HG02642 (cell line): Measurements from ENCODE around the gene MIOX.

Experiments
- ATAC-seq: cut with Tn5 transposase; IDR thresholded peaks from one replicate; pipeline ENCODE4 v1.9.1; 2021; ENCODE audit warnings: mild to moderate bottlenecking; ENCODE audit not compliant: unreplicated experiment, poor library complexity

The MIOX gene

DNA sequence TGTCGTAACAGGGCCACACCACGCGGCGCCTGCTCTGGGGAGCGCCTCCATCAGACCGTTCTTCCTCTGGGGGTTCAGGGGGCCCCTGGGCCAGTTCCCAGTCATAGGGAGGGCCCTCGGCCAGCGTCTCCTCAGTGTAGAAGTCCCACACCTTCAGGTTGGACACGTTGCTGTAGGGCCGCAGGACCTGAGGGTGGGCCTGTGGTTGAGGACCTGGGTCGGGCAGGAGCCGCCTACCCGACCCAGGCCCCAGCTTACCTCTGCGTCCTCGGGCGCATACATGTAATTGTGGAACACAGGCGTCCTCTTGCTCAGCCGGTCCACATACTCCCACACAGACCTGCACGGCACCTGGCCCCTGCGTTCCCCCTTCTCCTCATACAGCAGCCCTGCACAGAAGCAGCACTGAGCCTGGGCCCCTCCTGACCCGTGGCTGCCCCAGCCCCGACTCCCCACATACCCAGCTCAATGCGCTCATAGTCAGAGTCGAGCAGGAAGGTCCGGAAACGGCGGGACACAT lies 32.0 kb upstream of the MIOX start:
- ATAC-seq = no peak

DNA sequence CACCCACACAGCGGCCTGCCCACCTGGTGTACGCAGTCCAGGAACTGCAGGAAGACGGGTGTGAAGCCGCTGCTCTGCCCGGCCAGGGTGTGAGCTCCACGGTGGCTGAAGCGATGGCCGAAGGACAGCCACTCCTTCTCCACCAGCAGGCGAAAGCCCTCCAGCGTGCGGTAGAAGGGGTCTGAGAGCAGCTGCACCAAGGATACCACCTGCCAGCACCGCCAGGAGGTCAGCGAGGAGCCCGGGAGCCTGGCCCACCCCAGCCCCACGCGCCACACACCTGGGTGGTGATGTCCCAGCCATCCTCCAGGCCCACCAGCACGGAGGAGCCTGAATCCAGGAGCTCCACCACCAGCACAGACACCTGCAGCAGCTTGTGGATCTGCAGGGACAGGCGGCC lies 31.5 kb upstream of the MIOX start:
- no peak for ATAC-seq

DNA sequence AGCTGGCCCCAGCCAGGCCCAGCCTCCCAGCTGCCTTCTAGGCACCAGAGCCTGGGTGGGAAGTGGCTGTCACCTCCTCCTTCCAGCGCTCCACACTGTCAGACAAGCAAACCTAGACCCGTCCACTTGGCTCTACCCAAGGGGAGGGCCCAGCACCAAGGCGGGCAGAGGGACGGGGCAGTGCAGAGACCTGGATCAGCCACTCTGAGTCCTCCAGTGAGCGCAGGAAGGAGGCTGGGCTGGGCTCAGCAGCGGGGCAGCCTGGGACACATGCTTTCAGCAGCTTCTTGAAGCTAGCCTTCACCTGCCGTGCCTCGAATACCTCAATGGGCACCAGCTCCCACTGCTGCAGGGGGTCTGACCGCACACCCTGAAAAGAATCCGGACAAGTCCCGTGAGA lies 30.6 kb upstream of the MIOX start:
- ATAC-seq = no peak

DNA sequence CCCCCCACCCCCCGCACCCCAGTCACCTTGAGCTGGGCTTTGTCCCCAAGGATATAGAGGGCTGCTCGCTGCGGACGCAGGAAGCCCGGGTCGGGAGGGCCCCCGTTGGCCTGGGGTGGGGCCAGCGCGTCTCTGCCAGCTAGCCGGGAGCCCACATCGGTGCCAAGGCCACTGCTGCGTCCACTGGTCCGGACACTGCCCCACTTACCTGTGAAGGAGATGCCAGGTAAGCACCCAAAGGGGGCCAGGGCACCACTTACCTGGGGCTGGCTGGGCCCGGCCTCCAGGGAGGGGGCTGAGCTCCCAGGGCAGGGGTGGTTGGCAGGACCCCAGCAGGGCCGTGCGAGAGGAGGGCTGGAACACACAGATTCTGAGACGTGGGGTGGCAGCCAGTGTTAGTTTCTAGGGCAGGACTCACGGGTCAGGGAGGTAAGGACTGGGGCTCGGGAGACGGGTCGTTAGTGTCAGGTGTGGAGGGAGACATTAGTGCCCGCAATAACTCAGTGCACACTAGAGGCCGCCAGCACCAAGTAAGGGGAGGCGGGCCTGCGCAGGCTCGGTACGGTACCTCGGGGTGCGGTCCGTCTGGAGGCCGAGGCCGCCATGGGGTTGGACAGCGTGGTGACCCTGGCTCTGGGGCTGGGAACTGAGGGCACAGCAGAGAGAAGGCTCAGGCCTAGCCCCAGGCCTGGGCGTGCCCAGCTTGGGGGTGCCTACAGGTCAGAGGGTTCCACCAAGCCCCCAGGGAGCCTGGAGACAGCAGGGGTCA lies 30.0 kb upstream of the MIOX start:
- no peak for ATAC-seq

DNA sequence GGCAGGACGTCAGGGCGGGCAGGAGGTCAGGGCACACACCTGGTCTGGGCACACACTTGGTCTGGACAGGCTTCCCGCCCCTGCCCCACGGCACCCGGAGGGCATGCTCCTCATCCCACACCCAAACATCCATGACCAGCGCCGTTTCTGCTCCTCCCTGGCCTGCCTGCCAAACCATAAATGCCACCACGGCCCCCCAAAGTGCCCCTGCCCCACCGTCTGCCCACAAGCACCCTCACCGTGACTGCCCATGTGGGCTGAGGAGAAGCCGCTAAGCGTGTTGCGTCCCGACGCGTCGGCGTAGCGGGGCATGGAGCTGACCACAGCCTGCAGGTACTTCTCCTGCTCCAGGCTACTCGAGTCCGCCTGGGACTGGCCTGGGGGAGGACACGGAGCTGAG lies 27.6 kb upstream of the MIOX start:
- no peak for ATAC-seq

DNA sequence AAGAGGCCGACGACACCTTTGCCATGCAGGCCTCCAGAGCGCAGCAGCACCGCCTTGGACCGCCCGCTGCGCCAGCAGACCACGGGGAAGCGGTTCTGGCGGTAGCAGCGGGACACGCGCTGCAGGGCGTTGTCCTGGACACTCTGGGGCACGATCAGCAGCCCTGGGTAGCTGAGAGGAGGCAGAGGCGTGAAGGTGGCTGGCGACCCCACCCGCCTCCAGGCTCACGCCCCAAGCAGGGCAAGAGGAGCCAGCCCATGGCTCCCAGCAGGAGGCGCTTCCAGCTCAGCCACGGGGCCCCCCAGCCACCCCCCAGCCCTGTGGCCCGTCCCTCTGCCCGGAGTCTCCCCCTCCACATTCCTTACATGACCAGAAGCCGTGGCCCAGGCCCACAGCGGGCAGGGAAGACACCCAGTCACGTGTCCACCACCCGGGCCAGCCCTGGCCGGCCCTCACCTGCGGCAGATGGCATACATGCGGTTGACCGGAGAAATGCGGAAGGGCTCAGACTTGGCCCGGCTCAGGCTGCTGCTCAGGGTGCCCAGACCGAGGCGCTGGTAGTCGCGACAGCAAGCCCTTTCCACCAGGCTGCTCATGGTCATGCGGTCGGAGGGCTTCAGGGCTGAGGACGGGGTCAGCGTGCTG lies 27.0 kb upstream of the MIOX start:
- no peak for ATAC-seq

DNA sequence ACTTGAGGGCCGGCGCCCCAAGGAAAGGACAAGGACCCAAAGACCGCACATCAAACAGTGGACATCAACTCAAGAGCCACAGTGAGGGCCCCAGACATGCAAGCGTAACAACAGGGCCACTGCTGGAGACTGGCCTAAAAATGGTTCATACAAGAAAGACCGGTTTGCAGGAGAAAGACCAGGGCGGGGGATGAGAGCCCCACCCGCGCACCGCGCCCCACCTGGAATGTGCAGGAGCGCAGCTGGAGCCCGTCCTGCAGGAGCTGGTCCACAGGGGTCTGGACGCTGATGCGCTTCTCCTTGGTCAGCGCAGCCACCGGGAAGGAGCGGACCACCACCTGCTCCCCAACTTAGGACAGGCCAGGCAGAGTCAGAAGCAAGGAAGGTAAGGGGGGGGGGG lies 25.7 kb upstream of the MIOX start:
- no peak for ATAC-seq

DNA sequence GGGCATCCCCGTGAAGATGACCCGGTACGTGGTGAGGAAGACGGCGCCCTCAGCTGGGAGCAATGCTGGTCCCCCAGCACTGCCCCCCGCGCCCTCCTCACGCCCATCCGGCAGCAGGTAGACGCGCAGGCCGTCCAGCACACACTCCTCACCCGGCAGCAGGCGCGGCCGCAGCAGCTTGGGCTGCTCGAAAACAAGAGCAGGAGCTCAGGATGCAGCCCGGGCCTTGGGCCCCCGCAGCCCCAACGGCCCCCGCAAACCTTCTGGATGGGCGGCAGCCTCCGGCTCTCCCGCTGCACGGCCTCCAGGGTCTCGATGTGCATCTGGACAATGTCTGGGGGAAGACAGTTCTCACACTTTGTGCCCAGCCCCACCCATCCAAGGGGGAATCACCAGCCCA lies 25.1 kb upstream of the MIOX start:
- no peak for ATAC-seq

DNA sequence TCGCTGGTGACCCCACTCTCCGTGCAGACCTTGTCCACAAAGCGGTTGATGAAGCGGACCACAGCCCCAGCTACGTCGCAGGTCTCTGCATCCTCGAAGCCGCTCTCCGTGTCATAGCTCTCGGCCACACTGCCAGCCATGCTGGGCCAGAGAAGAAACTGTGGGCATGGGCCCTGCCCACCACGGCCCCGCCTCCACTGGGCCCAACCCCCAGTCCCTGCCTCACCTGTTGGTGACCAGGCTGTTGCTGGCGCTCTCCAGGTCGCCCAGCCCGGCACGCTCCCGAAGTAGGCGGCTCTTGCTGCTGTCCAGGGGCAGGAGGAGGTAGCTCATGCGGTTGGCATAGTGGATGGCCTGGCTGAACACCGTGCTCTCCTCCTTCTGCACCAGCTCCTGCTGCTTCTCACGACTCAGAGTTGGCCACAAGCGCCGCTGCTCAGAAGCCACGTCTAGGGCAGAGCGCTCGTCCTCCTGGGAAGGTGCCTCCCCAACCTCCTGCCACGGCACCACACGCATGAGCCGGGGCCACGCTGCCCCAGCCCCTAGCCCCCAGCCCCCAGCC lies 24.6 kb upstream of the MIOX start:
- no peak for ATAC-seq

DNA sequence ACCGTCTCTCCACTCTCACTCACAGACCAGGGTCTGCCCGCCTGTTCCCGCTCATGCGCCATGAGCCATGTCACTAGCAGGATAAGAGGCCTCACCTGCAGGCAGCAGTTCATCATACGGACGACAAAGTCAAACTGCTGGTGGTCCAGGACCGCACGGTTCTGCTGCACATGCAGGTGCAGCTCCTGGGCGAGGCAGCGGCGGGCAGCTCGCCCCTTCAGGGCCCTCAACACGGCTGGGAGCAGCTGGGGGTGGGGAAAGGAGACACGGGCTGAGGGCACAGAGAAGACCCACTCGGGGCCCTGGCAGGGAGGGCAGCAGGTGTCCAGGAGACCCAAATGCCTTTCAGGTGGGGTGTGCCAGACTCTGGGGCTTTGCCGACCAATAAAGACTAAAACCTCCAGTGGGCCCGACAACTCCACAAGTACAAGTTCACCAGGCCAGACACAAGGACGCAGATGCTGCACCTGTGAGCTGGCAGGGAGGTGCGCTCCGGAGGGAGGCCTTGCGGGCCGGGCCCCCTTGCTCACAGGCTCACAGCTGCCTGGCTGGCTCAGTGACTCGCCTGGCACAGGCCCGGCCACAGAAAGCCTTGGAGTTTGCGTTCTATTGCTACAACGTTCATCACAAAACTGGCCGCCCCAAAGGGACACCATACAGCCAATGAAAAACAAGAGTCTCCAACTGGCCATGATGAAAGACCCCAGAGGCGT lies 23.3 kb upstream of the MIOX start:
- ATAC-seq = no peak

DNA sequence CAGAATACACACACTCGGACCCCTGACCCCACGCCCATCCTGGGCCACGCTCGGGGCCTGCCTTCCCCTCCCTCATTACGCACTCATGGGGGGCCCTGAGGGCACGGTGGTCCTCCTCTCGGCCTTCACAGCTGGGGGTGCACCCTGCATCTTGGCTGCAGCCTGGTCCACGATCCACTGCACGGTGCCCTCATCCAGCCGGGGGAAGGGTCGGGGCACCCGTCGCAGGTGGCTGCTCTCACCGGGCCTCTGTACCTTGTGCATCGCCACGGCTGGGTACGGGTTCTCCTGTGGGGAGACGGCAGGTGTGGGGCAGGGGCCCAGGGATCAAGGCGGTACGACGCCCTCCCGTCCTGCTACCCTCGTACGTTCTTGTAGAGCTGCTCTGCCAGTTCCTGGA lies 22.2 kb upstream of the MIOX start:
- ATAC-seq = no peak

DNA sequence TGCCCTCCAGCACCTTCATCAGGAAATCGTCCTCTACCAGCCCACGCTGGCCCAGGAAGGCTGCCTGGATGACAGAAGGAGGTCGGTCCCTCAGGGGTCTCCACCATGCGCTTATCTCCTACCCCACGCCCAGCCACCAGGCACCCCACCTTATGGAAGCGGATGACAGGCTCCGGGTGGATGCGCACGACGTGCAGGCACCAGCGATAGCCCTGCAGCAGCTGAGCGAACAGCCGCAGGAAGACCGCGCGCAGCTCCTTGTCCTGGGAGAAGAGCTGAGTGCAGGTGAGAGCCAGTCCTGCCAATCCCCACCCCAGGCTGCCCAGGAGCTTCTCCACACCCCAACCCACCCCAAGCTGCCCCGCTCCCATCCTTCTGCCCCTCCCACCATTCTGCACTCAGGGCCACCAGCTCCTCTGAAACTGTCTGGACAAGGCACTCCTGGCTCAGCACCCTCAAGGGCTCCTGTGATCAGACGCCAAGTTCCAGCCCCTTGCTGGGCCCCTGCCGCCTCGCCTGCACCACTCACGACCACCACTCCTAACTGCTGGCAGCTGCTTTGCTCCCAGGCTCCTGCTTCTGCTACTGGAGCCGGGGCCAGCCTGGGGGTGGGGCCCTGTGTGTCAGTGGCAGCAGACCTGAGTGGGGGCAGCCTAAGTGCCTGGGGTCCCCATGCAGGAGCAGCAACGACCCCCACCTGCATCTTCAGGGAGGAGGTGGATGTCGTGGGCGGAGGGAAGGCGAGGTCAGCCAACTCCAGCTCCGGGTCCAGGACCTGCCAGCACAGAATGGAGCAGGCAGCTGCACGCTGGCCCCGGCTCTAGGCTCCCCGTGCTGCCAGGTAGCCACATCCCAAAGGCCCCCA lies 21.4 kb upstream of the MIOX start:
- no peak for ATAC-seq

DNA sequence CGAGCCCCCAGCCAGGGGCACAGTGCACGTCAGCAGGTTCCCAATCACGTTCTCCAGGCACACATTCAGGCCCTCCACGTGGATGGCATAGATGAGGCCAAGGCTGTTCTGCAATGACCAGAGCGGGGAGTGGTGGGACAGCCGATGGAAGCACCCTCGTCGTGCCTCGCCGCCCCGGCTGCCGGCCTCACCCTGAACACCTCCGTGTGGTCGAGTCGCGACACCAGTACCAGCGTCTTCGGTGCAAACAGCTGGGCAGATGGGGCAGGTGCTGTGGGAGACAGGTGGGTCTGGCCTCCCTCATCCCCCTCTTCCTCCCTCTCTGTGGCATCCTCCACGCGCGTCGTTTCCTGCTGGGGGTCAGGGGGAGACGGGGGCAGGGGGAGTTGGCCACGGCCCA lies 19.3 kb upstream of the MIOX start:
- ATAC-seq = no peak

DNA sequence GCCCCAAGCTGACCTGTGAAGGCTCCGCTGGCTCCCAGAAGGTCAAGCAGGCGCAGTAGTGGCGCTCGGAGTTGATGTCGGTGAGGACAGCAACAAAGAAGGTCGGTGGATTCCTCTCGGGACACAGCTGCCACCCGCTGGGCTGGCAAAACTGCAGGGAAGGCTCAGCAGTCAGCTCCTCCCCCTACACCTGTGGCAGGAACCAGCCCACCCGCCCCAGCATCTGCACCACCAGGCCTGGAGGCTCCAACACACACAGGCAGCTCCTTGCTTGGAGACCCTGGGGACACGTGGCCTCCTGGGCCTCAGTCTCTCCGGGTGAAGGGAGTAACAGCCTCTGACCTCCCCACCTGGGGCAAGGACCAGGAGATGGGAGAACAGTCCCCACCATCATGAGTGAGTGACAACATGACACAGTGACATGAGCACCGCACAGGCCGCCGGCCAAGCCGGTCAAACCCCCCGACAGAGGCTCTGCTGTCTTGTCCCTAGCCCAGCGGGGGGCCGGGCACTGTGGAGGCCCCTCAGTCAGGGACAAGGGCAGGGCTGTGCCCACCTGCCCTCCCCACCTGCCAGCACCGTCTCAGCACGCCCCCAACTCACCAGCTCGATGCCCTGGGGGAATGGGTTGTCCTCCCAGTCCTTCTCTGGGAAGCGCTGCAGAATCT lies 18.8 kb upstream of the MIOX start:
- no peak for ATAC-seq

DNA sequence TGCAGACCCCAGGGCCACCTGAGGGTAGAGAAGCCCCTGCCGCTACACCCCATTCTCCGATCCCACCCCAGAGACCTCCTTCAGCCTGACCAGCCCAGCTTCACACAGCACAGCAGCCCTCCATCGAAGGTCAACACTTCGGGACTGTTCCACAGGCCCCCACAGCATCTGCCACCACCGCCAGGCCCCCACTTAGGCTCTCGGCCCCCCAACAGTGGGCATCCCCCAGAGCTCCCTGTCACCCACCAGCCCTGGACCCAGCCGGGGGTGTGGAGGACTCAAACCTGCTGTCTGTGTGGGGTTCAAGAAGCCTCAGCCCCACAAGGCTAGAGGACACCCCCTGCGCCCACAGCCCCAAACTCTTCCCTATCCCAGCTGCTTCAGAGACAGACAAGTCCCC lies 18.0 kb upstream of the MIOX start:
- no peak for ATAC-seq

DNA sequence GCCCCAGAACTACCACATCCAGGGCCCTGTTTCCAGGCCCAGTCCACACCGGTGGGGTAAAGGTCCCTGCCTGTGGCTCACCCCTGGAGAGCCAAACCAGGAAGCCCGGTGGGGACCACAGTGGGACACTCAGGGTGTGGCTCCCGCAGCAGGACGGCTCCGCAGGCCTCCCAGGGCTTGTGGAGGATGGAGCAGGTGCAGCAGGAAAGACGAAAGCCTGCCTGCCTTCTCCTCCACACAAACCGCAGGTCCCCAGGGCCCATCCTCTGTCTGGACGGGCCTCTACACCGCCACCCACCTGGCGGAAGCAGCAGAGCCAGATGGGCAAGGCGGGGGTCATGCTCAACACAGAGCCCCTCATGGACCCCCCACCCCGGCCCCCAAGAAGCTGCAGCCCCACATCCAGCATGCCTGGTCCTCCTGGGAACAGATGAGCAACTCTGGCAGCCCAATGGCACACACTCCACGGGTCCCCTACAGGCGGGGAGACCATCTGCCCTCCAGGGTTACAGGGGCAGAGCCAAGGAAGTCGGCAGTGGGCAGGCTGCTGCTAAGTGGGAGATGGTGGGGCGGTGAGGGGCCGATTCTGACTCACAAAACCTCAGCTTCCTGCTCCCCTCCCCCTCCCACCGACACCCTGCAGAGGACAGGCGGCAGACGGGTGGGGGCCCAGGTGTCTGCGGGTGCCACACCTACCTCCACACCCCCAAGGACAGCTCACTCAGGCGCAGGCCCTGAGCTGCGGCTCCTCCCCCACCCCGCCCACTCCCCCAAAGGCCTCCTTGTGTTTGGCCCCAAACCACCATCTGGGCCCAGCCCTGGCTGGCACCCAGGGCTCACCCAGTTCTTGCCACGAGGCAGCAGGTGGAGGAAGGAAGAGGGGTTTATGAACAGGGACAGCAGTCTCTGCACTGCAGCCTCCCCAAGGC lies 17.0 kb upstream of the MIOX start:
- ATAC-seq = peak; percentile 55

DNA sequence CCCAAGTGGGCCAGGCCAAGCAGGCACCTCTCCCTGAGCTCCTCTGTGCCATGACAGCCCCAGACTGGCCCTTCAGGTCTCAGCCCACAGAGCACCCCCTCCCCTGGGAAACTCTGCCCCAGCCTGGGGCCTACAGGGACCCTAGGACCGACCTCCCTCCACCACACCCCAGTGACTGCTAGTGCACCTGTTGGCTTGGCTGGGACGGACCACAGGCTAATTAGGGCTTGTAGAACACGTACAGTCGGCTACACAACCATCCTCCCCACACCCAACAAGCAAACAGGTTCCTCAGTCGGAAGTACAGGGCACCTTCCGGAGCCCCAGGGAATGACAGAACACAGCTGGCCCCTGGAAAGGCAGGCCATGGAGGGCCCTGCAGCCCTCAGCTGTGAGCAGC lies 16.2 kb upstream of the MIOX start:
- ATAC-seq = no peak

DNA sequence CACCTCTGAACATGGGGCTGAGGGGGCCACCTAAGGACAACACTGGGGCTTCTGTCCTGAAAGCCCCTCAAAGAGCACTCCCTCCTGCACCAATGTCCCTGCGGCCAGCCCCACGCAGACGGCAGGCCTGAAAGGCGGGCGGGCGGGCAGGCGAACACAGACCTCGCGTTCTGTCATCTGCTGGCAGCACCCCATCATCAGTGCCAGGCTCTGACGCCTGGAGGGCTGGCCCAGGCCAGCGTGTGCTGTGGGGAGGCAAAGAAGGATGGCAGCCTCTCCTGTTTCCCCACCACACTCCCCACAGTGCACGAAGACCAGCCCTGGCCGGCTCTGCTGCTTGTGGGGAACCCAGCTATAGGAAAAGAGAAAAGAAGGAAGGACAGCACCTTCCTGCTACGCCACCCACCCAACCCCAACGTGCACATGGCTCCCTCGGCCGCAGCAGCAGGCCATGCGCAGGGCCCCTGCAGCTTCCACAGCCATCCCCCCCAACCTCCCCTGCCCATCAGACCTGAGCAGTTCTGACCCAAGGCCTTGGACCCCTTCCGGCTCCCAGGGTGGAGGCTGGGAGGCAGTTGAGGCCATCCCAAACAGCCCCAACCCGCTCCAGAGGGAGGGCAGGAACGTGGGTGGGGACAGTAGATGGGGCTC lies 15.3 kb upstream of the MIOX start:
- no peak for ATAC-seq
